Measurements from ENCODE around the gene BTG1. TPM values are rescaled to one million over a fixed set of nuclear protein-coding genes. Genes with fewer than 3 reads are reported as not detected.
"Not testable (repeated sequence)": the region's sequence is repeated elsewhere in the genome, so short reads cannot be mapped to it uniquely, and the experiment has no call there.

BTG1 gene
- total RNA-seq, 1 donor = 18.0 TPM

GRCh38 chr12:92105676-92106075 lies 40.0 kb downstream of the BTG1 start:
- DNase-seq (ENCODE audit: low read depth in 2 of 3, low spot score in 2 of 3) = no peak

DNA sequence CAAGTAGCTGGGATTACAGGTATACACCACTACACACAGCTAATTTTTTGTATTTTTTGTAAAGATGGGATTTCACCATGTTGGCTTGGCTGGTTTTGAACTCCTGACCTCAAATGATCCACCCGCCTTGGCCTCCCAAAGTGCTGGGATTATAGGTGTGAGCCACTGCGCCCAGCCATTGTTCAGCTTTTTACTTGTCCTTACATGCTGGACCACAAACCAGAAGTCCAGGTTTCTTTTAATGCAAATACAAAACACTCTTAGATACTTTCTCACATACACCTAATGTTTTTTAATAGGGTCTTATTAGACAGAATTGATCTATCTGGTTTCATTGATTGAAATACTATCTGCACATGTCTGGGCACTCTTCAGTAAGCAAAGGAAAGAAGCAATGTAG lies 40.5 kb downstream of the BTG1 start:
- no peak for DNase-seq (ENCODE audit: low read depth in 2 of 3, low spot score in 2 of 3)

DNA sequence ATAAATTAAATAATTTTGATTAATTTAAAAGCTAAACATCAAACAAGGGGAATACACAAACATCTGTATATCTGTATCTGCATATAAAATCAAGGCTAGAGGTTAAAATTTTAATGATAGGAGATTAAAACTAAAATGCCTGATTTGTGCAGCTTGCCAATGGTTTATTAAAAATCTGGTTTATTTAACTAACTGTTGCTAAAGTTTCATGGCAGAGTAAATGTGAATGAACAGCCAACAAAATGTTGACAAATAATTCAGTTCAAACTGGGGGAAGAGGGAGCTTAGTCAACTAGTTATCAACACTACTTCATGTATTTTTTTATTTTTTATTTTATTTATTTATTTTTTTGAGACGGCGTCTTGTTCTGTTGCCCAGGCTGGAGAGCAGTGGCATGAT lies 43.0 kb downstream of the BTG1 start:
- DNase-seq (ENCODE audit: low read depth in 2 of 3, low spot score in 2 of 3) = no peak

DNA sequence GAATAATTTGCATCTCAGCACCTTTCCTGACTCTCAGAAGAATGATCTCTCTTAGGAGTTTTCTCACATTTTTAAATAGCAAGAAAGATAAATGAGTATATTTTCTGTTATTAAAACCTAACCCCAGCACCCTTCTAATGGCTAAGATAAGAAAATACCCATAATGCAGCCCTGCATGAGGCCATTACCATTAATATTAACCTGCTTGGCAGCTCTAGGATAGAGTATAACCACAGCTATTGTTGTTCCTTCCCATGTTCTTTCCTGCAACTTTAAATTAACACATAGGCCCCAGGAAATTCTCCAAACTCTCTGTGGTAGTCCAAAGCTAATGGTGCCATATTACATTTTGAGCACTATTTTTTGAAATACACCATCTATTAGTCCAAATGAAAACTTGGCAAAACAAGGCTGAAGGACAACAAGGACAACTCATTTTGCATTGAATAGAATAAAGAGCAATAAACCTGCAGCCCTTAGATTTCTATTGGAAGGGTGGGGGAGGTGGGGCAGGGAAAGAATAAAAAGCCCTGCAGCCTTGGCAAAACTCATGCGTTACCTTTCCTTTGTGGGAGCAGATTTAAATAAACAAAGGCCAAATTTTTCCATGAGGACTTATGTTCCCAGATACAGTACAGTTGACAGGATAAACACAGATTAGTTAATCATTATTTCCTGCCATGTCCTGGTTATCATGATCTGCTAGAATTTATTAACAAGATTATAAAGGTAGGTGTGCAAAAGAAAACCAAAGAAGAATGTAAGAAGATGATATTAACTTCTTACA lies 46.9 kb downstream of the BTG1 start:
- DNase-seq (ENCODE audit: low read depth in 2 of 3, low spot score in 2 of 3) = no peak

GRCh38 chr12:92096346-92097136 lies 49.1 kb downstream of the BTG1 start:
- no peak for DNase-seq (ENCODE audit: low read depth in 2 of 3, low spot score in 2 of 3)

DNA sequence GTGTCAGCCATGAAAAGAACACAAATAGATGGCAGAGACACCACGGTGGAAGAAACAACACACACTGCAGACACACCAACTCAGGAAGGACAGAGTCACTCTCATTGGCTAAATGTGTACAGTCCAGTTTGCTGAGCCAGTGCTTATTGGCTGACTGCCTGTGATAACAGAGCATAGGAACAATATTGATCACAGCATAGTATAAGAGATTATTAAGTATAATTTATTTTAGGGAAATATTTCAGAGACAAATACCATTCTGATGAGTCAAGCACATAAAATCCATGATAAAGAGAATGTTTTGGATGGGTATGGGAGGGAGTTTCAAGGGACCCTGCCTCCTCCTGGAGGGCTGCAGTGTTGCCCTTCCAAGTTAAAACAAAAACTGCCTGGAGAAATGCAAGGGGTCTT lies 50.9 kb downstream of the BTG1 start:
- no peak for DNase-seq (ENCODE audit: low read depth in 2 of 3, low spot score in 2 of 3)

GRCh38 chr12:92094301-92094700 lies 51.3 kb downstream of the BTG1 start:
- not testable (repeated sequence) for DNase-seq (ENCODE audit: low read depth in 2 of 3, low spot score in 2 of 3)

Small RNA genes lying within 50 kb of the gene (small RNA-seq; reads per million reads assigned to genes)
- gene RF00019 = not detected

Measured in hematopoietic multipotent progenitor cell (in vitro differentiated cells).